ENCODE results near the gene GPR146. TPM values are rescaled to one million over a fixed set of nuclear protein-coding genes. Genes with fewer than 3 reads are reported as not detected.

The GPR146 gene
- total RNA-seq, 1 experiment from 2014 or later, result 0.95 TPM

- H3K9me3 ChIP-seq (ENCODE audit: low read depth, low read length, poor library complexity, severe bottlenecking), result no peaks in the 10 kb centered on the region
- POLR2A ChIA-PET (ENCODE audit: low non-redundant PET), result no interaction called here
- H3K27ac ChIP-seq (ENCODE audit: low read depth, low read length, poor library complexity, severe bottlenecking), result no peak overlapping the region
- no peak overlapping the region for H3K4me3 ChIP-seq (ENCODE audit: low read depth, low read length, poor library complexity, severe bottlenecking)
- DNase-seq (ENCODE audit: low spot score), result no peak
- CTCF ChIA-PET, result no interaction called here
- intact Hi-C loops (cut with micrococcal nuclease; ENCODE audit: unreplicated experiment), result no loop called here
- H3K4me1 ChIP-seq (ENCODE audit: insufficient read depth, low read length, poor library complexity, severe bottlenecking), result no peaks in the 10 kb centered on the region
- BruUV-seq (replicated peaks), result no TSS peak
- TF ChIP-seq EZH2 (IDR thresholded peaks at IDR 0.05; ENCODE audit: borderline replicate concordance, low read depth, low read length, poor library complexity, severe bottlenecking) (no peak), CTCF (conservative IDR thresholded peaks at IDR 0.05; ENCODE audit: low read depth, low read length) (no peak)
- no peaks in the 10 kb centered on the region for H3K27me3 ChIP-seq (replicated peaks; ENCODE audit: insufficient read depth, low read depth, low read length, poor library complexity)
- H3K36me3 ChIP-seq (ENCODE audit: insufficient read depth, low read length, poor library complexity, severe bottlenecking), result peaks cover 10% of the 10 kb centered on the region
Measured at GRCh38 chr7:996079-996872, 48.1 kb upstream of the GPR146 start.

GRCh38 chr7:997404-998395 lies 46.6 kb upstream of the GPR146 start:
- Histone ChIP-seq H3K27me3 (replicated peaks; ENCODE audit: insufficient read depth, low read depth, low read length, poor library complexity) (no peaks in the 10 kb centered on the region), H3K9me3 (ENCODE audit: low read depth, low read length, poor library complexity, severe bottlenecking) (no peaks in the 10 kb centered on the region), H3K4me1 (ENCODE audit: insufficient read depth, low read length, poor library complexity, severe bottlenecking) (no peaks in the 10 kb centered on the region), H3K36me3 (ENCODE audit: insufficient read depth, low read length, poor library complexity, severe bottlenecking) (peaks cover 10% of the 10 kb centered on the region), H3K27ac (ENCODE audit: low read depth, low read length, poor library complexity, severe bottlenecking) (no peak overlapping the region), H3K4me3 (ENCODE audit: low read depth, low read length, poor library complexity, severe bottlenecking) (no peak overlapping the region)
- no TSS peak for BruUV-seq (replicated peaks)
- no peak for TF ChIP-seq CTCF (conservative IDR thresholded peaks at IDR 0.05; ENCODE audit: low read depth, low read length)
- intact Hi-C loops (cut with micrococcal nuclease; ENCODE audit: unreplicated experiment), result no loop called here
- DNase-seq (ENCODE audit: low spot score), result no peak
- CTCF ChIA-PET, result interaction anchor here (0.6 to 0.8 kb wide), 3 partner anchors 17 to 186 kb away, joined by 3 to 5 read pairs (median 3); no protein-coding TSS in a partner anchor
- POLR2A ChIA-PET (ENCODE audit: low non-redundant PET), result no interaction called here

- H3K27ac ChIP-seq (ENCODE audit: low read depth, low read length, poor library complexity, severe bottlenecking), result no peak overlapping the region
- H3K27me3 ChIP-seq (replicated peaks; ENCODE audit: insufficient read depth, low read depth, low read length, poor library complexity), result no peaks in the 10 kb centered on the region
- no peak for DNase-seq (ENCODE audit: low spot score)
- BruUV-seq (replicated peaks), result no TSS peak
- TF ChIP-seq EZH2 (IDR thresholded peaks at IDR 0.05; ENCODE audit: borderline replicate concordance, low read depth, low read length, poor library complexity, severe bottlenecking), result no peak
- no peaks in the 10 kb centered on the region for H3K9me3 ChIP-seq (ENCODE audit: low read depth, low read length, poor library complexity, severe bottlenecking)
- no peaks in the 10 kb centered on the region for H3K4me1 ChIP-seq (ENCODE audit: insufficient read depth, low read length, poor library complexity, severe bottlenecking)
- ChIA-PET POLR2A (ENCODE audit: low non-redundant PET) (no interaction called here), CTCF (no interaction called here)
- intact Hi-C loops (cut with micrococcal nuclease; ENCODE audit: unreplicated experiment), result no loop called here
- H3K4me3 ChIP-seq (ENCODE audit: low read depth, low read length, poor library complexity, severe bottlenecking), result no peak overlapping the region
- H3K36me3 ChIP-seq (ENCODE audit: insufficient read depth, low read length, poor library complexity, severe bottlenecking), result peaks cover 10% of the 10 kb centered on the region
Measured at GRCh38 chr7:999149-999879, 45.0 kb upstream of the GPR146 start.

All from A673 (cell line).